DND-41 (cell line): Measurements from ENCODE around the gene NT5DC3.

Source experiments
- EZH2 ChIP-seq: IDR thresholded peaks from 3 replicates; pipeline ENCODE4 v1.6.1; 2012; ENCODE audit warnings: borderline replicate concordance, low read depth, mild to moderate bottlenecking, moderate library complexity, low read length, inconsistent platforms; ENCODE audit not compliant: severe bottlenecking
- TF ChIP-seq, protein P1 (sequence below): IDR thresholded peaks from 2 replicates; pipeline ENCODE4 v1.5.1; 2012; ENCODE audit warnings: borderline replicate concordance, low read length, moderate library complexity, mild to moderate bottlenecking; ENCODE audit not compliant: poor library complexity, severe bottlenecking; ENCODE audit errors: extremely low read depth

GRCh38 chr12:103793512-103794045 lies 47.5 kb downstream of the NT5DC3 start:
- TF ChIP-seq, protein P1, sequence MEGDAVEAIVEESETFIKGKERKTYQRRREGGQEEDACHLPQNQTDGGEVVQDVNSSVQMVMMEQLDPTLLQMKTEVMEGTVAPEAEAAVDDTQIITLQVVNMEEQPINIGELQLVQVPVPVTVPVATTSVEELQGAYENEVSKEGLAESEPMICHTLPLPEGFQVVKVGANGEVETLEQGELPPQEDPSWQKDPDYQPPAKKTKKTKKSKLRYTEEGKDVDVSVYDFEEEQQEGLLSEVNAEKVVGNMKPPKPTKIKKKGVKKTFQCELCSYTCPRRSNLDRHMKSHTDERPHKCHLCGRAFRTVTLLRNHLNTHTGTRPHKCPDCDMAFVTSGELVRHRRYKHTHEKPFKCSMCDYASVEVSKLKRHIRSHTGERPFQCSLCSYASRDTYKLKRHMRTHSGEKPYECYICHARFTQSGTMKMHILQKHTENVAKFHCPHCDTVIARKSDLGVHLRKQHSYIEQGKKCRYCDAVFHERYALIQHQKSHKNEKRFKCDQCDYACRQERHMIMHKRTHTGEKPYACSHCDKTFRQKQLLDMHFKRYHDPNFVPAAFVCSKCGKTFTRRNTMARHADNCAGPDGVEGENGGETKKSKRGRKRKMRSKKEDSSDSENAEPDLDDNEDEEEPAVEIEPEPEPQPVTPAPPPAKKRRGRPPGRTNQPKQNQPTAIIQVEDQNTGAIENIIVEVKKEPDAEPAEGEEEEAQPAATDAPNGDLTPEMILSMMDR: no peak
- TF ChIP-seq EZH2: no peak
